Lower leg skin (tissue), 3 donors: ENCODE measurements around the gene KIAA2012.

Experiments used
- POLR2A ChIP-seq, 2 donors: fragments of 450-650 bp; IDR thresholded peaks; one replicate each; pipeline ENCODE4 v1.6.1; 2016 to 2017; ENCODE audit warnings: antibody characterized with exemption in 2 of 2, mild to moderate bottlenecking in 1 of 2, moderate library complexity in 1 of 2
- TF ChIP-seq, protein P1 (sequence below), 3 donors: fragments of 450-650 bp; IDR thresholded peaks; one replicate each; pipeline ENCODE4 v1.5.1; 2016; ENCODE audit warnings: antibody characterized with exemption in 3 of 3, mild to moderate bottlenecking in 3 of 3, moderate library complexity in 2 of 3

DNA sequence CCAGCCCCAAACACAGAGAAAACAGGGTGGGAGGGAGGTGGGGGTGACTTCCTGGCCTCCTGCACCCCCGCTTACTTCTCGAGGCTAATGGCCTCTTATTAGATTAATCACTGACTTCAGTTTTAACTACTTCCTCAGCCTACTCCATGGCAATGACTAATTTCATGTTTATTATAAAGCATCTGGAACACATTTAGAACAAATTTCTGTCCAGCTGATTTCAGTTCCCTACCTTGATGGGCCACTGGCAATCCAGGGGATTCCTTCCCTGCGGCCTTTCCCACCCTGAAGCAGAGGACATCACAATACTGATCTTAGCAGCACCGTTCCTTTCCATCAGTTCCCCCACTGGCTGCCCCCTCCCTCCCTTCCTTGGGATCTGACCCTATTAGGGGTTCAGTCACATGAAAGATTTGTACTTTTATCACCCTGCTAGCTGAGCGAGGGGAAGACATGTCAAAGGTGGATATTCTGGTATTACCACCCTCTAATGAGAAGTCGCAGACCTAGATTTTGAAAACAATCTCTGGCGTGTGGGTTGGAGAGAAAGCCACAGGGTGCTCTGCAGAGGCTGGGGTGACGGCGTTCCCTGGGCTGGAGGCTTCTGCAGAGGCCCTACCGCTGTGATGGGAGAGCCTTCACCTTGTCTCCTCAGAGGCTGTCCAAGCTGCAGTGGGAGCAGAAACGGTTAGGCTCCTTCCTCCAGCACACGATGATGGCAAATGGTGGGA lies 67.6 kb downstream of the KIAA2012 start:
- TF ChIP-seq, protein P1, sequence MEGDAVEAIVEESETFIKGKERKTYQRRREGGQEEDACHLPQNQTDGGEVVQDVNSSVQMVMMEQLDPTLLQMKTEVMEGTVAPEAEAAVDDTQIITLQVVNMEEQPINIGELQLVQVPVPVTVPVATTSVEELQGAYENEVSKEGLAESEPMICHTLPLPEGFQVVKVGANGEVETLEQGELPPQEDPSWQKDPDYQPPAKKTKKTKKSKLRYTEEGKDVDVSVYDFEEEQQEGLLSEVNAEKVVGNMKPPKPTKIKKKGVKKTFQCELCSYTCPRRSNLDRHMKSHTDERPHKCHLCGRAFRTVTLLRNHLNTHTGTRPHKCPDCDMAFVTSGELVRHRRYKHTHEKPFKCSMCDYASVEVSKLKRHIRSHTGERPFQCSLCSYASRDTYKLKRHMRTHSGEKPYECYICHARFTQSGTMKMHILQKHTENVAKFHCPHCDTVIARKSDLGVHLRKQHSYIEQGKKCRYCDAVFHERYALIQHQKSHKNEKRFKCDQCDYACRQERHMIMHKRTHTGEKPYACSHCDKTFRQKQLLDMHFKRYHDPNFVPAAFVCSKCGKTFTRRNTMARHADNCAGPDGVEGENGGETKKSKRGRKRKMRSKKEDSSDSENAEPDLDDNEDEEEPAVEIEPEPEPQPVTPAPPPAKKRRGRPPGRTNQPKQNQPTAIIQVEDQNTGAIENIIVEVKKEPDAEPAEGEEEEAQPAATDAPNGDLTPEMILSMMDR (IDR thresholded peaks at IDR 0.05), result no peak
- TF ChIP-seq POLR2A (IDR thresholded peaks at IDR 0.05), result no peak
